ENCODE measurements around the gene SUN3. TPM values are rescaled to one million over a fixed set of nuclear protein-coding genes. Genes with fewer than 3 reads are reported as not detected.
"Not testable (repeated sequence)": the region's sequence is repeated elsewhere in the genome, so short reads cannot be mapped to it uniquely, and the experiment has no call there.

Gene SUN3
- total RNA-seq, 1 donor from 2014 or later: not detected

DNA sequence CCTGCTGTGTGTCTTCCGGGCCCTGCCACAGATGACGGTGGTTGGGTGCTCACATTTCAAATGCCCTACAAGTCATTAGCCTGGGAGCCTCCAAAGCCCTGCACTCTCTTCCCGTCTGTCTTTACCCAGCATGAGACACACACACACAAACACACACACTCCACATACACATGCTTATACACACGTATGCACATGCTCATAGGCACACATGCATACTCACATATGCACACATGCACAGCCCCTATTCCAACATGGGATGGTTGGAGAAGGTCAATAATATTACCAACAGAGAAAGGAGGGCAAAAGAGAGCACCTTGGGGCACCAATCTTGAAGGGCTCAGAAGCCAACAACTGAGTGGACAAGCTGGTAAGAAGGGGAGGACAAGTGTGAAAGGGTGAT, 19.0 kb downstream of the SUN3 start:
- ATAC-seq (no peak), DNase-seq (no peak)
- H3K27me3 ChIP-seq: no peaks in the 10 kb centered on the region
- TF ChIP-seq, protein P1, sequence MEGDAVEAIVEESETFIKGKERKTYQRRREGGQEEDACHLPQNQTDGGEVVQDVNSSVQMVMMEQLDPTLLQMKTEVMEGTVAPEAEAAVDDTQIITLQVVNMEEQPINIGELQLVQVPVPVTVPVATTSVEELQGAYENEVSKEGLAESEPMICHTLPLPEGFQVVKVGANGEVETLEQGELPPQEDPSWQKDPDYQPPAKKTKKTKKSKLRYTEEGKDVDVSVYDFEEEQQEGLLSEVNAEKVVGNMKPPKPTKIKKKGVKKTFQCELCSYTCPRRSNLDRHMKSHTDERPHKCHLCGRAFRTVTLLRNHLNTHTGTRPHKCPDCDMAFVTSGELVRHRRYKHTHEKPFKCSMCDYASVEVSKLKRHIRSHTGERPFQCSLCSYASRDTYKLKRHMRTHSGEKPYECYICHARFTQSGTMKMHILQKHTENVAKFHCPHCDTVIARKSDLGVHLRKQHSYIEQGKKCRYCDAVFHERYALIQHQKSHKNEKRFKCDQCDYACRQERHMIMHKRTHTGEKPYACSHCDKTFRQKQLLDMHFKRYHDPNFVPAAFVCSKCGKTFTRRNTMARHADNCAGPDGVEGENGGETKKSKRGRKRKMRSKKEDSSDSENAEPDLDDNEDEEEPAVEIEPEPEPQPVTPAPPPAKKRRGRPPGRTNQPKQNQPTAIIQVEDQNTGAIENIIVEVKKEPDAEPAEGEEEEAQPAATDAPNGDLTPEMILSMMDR (IDR thresholded peaks at IDR 0.05): no peak
- no peaks in the 10 kb centered on the region for H3K4me1 ChIP-seq
- H3K4me3 ChIP-seq: no peak overlapping the region
- H3K9me3 ChIP-seq: no peaks in the 10 kb centered on the region
- H3K27ac ChIP-seq: no peak overlapping the region
- H3K36me3 ChIP-seq: no peaks in the 10 kb centered on the region
- intact Hi-C loops (cut with DNase I): no loop called here

DNA sequence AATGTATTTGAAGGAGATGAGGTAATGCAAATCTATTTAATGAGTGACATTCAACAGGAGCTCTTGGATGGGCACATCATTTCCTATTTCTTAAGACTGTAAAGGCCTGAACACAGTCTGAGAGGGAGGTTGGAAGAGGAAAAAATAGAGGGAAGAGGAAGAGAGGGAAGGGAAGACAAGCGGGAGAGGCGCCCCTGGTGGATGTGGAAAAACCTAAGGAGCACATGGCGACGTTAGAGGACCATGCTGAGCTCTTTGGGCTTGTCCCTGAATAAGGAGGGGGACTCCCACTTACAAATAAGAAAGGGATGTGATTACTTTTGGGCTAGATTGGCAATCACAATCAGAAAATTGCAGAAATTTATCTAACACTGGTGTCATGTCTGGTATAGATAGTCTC, 19.6 kb downstream of the SUN3 start:
- no peaks in the 10 kb centered on the region for H3K27me3 ChIP-seq
- TF ChIP-seq, protein P1 (IDR thresholded peaks at IDR 0.05): no peak
- ATAC-seq (no peak), DNase-seq (no peak)
- H3K27ac ChIP-seq: no peak overlapping the region
- intact Hi-C loops (cut with DNase I): no loop called here
- H3K4me1 ChIP-seq: no peaks in the 10 kb centered on the region
- no peak overlapping the region for H3K4me3 ChIP-seq
- no peaks in the 10 kb centered on the region for H3K9me3 ChIP-seq
- H3K36me3 ChIP-seq: no peaks in the 10 kb centered on the region

DNA sequence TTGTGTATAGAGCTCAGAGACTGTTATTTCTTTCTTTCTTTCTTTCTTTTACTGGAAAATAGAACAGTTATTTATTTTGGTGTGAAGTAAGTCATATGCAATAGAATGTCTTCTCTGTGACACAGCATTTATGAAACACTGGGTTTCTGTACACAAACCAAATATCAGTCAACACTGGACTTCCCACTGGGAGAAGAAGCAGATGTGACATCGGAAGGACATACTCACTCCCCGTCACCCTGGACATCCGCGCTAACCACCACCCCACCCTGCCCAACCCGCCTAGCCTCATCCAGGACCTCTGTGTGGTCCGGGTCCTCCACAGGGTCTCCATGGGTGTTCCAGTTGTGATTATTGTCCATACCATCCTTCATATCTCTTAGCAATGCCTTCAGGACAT, 22.0 kb downstream of the SUN3 start:
- no peaks in the 10 kb centered on the region for H3K4me1 ChIP-seq
- H3K27me3 ChIP-seq: no peaks in the 10 kb centered on the region
- H3K9me3 ChIP-seq: no peaks in the 10 kb centered on the region
- no peak overlapping the region for H3K27ac ChIP-seq
- H3K4me3 ChIP-seq: no peak overlapping the region
- H3K36me3 ChIP-seq: no peaks in the 10 kb centered on the region
- no peak for DNase-seq
- TF ChIP-seq, protein P1 (IDR thresholded peaks at IDR 0.05): no peak
- no peak for ATAC-seq
- intact Hi-C loops (cut with DNase I): no loop called here

DNA sequence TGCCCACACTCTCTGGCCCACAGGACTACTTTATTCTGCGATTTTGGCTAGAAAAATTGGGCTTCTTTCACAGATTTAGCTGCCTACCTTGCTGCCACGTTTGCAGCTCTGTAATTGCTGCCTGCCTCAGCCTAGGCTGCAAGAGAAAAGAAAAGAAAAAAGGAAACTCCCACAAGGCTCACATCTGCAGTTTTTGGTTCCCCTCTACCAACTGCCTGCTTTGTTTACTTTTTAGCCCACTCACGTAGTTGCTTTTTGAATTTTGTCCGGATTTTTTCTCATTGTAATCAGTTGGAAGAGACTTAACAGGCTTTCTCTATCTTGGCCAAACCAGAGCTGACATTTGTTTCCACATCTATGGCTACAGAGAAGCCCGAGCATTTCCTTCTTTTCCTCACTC, 24.3 kb downstream of the SUN3 start:
- TF ChIP-seq, protein P1 (IDR thresholded peaks at IDR 0.05): no peak
- DNase-seq (no peak), ATAC-seq (no peak)
- Histone ChIP-seq H3K4me3 (no peak overlapping the region), H3K9me3 (no peaks in the 10 kb centered on the region), H3K4me1 (no peaks in the 10 kb centered on the region), H3K36me3 (no peaks in the 10 kb centered on the region), H3K27ac (no peak overlapping the region), H3K27me3 (no peaks in the 10 kb centered on the region)
- intact Hi-C loops (cut with DNase I): no loop called here

DNA sequence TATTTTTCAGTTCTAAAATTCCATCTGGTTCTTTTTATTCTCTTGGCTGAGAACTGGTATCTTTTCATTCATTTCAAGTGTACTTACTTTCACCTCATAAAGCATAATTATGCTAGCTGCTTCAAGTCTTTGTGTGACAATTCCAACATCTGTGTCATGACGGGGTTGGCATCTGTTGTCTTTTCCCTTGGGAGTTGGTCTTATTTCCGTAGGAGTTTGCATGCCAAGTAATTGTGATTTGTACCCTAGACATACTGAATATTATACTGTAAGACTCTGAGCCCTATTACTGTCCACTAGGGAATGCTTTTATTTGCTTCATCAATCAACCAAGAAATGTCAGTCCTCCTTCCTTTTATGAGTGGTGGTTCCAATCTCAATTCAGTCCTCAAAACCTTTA, 24.9 kb downstream of the SUN3 start:
- TF ChIP-seq, protein P1 (IDR thresholded peaks at IDR 0.05): no peak
- Histone ChIP-seq H3K4me3 (no peak overlapping the region), H3K9me3 (no peaks in the 10 kb centered on the region), H3K27ac (no peak overlapping the region), H3K27me3 (no peaks in the 10 kb centered on the region), H3K36me3 (no peaks in the 10 kb centered on the region), H3K4me1 (no peaks in the 10 kb centered on the region)
- intact Hi-C loops (cut with DNase I): no loop called here
- ATAC-seq: no peak
- no peak for DNase-seq

DNA sequence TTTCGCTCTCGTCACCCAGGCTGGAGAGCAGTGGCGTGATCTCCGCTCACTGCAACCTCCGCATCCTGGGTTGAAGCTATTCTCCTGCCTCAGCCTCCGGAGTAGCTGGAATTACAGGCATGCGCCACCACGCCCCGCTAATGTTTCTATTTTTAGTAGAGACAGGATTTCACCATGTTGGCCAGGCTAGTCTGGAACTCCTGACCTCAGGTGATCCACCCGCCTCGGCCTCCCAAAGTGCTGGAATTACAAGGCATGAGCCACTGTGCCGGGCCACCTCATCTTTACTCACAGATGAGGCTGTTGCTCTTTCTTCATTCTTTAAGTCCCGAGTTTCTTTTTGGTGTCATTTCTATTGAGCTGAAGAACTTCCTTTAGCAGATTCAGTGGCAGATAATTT, 28.7 kb downstream of the SUN3 start:
- DNase-seq; H3K4me1 ChIP-seq; intact Hi-C loops (cut with DNase I); H3K27ac ChIP-seq; H3K36me3 ChIP-seq; H3K4me3 ChIP-seq; ATAC-seq; H3K9me3 ChIP-seq; H3K27me3 ChIP-seq: not testable (repeated sequence)
